Aorta (tissue), 5 donors: ENCODE data around the gene HIF1AN. TPM values are rescaled to one million over a fixed set of nuclear protein-coding genes. Genes with fewer than 3 reads are reported as not detected.

Experiments used
- ATAC-seq: fragments of 200-7000 bp; cut with Tn5 transposase; one replicate; pipeline ENCODE4 v1.9.1; 2022; ENCODE audit warnings: moderate library complexity; ENCODE audit not compliant: low FRiP score
- DNase-seq, 2 donors: peaks; one replicate each; pipeline ENCODE4 v3.0.0-alpha.2; 2020
- H3K27ac ChIP-seq, 2 donors: one replicate each; pipeline ENCODE4 v1.5.1; 2013; ENCODE audit warnings: low read length in 2 of 2, mild to moderate bottlenecking in 2 of 2, moderate library complexity in 2 of 2, control low read depth in 1 of 2, inconsistent platforms in 1 of 2, low read depth in 1 of 2
- H3K27me3 ChIP-seq, 2 donors: one replicate each; pipeline ENCODE4 v1.6.1; 2013; ENCODE audit warnings: control low read depth in 1 of 2, low read length in 1 of 2, mild to moderate bottlenecking in 1 of 2, moderate library complexity in 1 of 2; ENCODE audit not compliant: insufficient read depth in 2 of 2, control insufficient read depth in 1 of 2
- H3K36me3 ChIP-seq, 2 donors: one replicate each; pipeline ENCODE4 v1.6.1; 2013; ENCODE audit warnings: control low read depth in 1 of 2, low read length in 1 of 2, mild to moderate bottlenecking in 1 of 2; ENCODE audit not compliant: insufficient read depth in 2 of 2, control insufficient read depth in 1 of 2
- H3K4me1 ChIP-seq, 2 donors: one replicate each; pipeline ENCODE4 v1.6.1; 2013; ENCODE audit warnings: low read length in 2 of 2, control low read depth in 1 of 2, mild to moderate bottlenecking in 1 of 2, moderate library complexity in 1 of 2; ENCODE audit not compliant: insufficient read depth in 2 of 2, control insufficient read depth in 1 of 2
- H3K4me3 ChIP-seq, 2 donors: one replicate each; pipeline ENCODE4 v1.5.1; 2013; ENCODE audit warnings: low read length in 2 of 2, control low read depth in 1 of 2, mild to moderate bottlenecking in 1 of 2
- H3K9me3 ChIP-seq: one replicate; pipeline ENCODE4 v1.6.1; 2013; ENCODE audit warnings: mild to moderate bottlenecking, low read length; ENCODE audit not compliant: control insufficient read depth
- WGBS, 2 donors: extraction: QIAGEN DNeasy Blood & Tissue Kit; methylation state at CpG; one replicate each; pipeline ENCODE4 v1.1.7; 2013; 5-methylcytosine and 5-hydroxymethylcytosine counted together
- intact Hi-C, 2 donors: fragments of 100-400 bp; cut with DNase I; formaldehyde crosslinking; loops; one replicate each; pipeline versions ENCODE4 v1.14.2 to v1.15.0; 2022
- polyA plus RNA-seq, 2 donors: library from polyadenylated mRNA; stranded (reverse); fragments of 200-250 nt; gene quantifications; one replicate each; pipeline ENCODE4 v1.2.3, GENCODE V29; 2013
- total RNA-seq, 2 donors: library from RNA; stranded (reverse); fragmentation: NEBNext Ultra II Directional; extraction: Animal tissue kit (Norgen Biotek cat#: 25700); gene quantifications; one replicate each; pipeline ENCODE4 v1.2.1, GENCODE V29; 2021
- donor health status: healthy with polysubstance abuse.
- donor health status: Bipolar disorder and iron deficiency.
- donor health status: DM: no; HTN: no; CAD: no.
- donor health status: DM: no; HTN: no; CAD: no.
- donor health status: DM: yes; HTN: yes; CAD: no.

Gene HIF1AN
- total and polyA plus RNA-seq, 4 donors: 6.0 to 42.7 (median 23.3) TPM

GRCh38 chr10:100504096-100504495 lies 31.6 kb upstream of the HIF1AN start:
- DNase-seq (no peak), ATAC-seq (no peak)
- Histone ChIP-seq H3K4me1 (no peaks in the 10 kb centered on the region), H3K9me3 (no peaks in the 10 kb centered on the region), H3K27me3 (no peaks in the 10 kb centered on the region), H3K36me3 (peaks cover 3 to 7% of the 10 kb centered on the region in 2 donors), H3K4me3 (no peak overlapping the region), H3K27ac (no peak overlapping the region)
- intact Hi-C loops: no loop called here
- 55 to 56% methylated on average over 5 of the region's 5 CpGs for WGBS, 2 donors

GRCh38 chr10:100505164-100505563 lies 30.6 kb upstream of the HIF1AN start:
- WGBS, 2 donors: 94 to 96% methylated on average over 2 of the region's 2 CpGs
- Histone ChIP-seq H3K4me3 (no peak overlapping the region), H3K9me3 (no peaks in the 10 kb centered on the region), H3K27me3 (no peaks in the 10 kb centered on the region), H3K36me3 (peaks cover 3 to 5% of the 10 kb centered on the region in 2 donors), H3K4me1 (no peaks in the 10 kb centered on the region), H3K27ac (no peak overlapping the region)
- intact Hi-C loops: no loop called here
- ATAC-seq (no peak), DNase-seq (no peak)

GRCh38 chr10:100506596-100507356 lies 29.0 kb upstream of the HIF1AN start:
- ATAC-seq: no peak
- no peak overlapping the region for H3K4me3 ChIP-seq

GRCh38 chr10:100507357-100507732 lies 28.4 kb upstream of the HIF1AN start:
- H3K9me3 ChIP-seq: no peaks in the 10 kb centered on the region
- no peak overlapping the region for H3K4me3 ChIP-seq
- intact Hi-C loops: no loop called here
- peaks cover 0 to 5% of the 10 kb centered on the region in 2 donors for H3K36me3 ChIP-seq
- 89 to 98% methylated on average over 5 of the region's 5 CpGs for WGBS, 2 donors
- H3K4me1 ChIP-seq: no peaks in the 10 kb centered on the region
- no peaks in the 10 kb centered on the region for H3K27me3 ChIP-seq
- no peak overlapping the region for H3K27ac ChIP-seq
- DNase-seq (no peak), ATAC-seq (no peak)

More at GRCh38 chr10:100506596-100507356, 29.0 kb upstream of the HIF1AN start:
- Histone ChIP-seq H3K27me3 (no peaks in the 10 kb centered on the region), H3K9me3 (no peaks in the 10 kb centered on the region), H3K36me3 (peaks cover 0 to 5% of the 10 kb centered on the region in 2 donors), H3K27ac (no peak overlapping the region), H3K4me1 (no peaks in the 10 kb centered on the region)
- intact Hi-C loops: no loop called here
- whole genome bisulfite sequencing, 2 donors: 95 to 96% methylated on average over 5 of the region's 5 CpGs
- no peak for DNase-seq

- intact Hi-C loops: no loop called here
- H3K36me3 ChIP-seq: peaks cover 0 to 5% of the 10 kb centered on the region in 2 donors
These were observed 27.5 kb upstream of the HIF1AN start for GRCh38 chr10:100508266-100508665.

GRCh38 chr10:100508691-100509150 lies 27.0 kb upstream of the HIF1AN start:
- H3K4me1 ChIP-seq: no peaks in the 10 kb centered on the region
- ATAC-seq (no peak), DNase-seq (no peak)
- H3K4me3 ChIP-seq: no peak overlapping the region
- no peaks in the 10 kb centered on the region for H3K9me3 ChIP-seq
- intact Hi-C loops: no loop called here
- H3K36me3 ChIP-seq: peaks cover 0 to 5% of the 10 kb centered on the region in 2 donors
- WGBS, 2 donors: 56 to 59% methylated on average over 3 of the region's 3 CpGs
- no peaks in the 10 kb centered on the region for H3K27me3 ChIP-seq
- no peak overlapping the region for H3K27ac ChIP-seq

More at GRCh38 chr10:100508266-100508665, 27.5 kb upstream of the HIF1AN start:
- no peak overlapping the region for H3K4me3 ChIP-seq
- no peak for ATAC-seq
- 67 to 80% methylated on average over 1 of the region's 1 CpG for WGBS, 2 donors
- no peak for DNase-seq
- H3K27me3 ChIP-seq: no peaks in the 10 kb centered on the region
- no peaks in the 10 kb centered on the region for H3K4me1 ChIP-seq
- no peak overlapping the region for H3K27ac ChIP-seq
- no peaks in the 10 kb centered on the region for H3K9me3 ChIP-seq

- H3K4me3 ChIP-seq: no peak overlapping the region
- DNase-seq (peak in 1 of 2 donors; percentile 28), ATAC-seq (no peak)
- H3K27ac ChIP-seq: no peak overlapping the region
- H3K9me3 ChIP-seq: no peaks in the 10 kb centered on the region
- H3K36me3 ChIP-seq: peaks cover 0 to 5% of the 10 kb centered on the region in 2 donors
- no peaks in the 10 kb centered on the region for H3K27me3 ChIP-seq
- WGBS, 2 donors: 73 to 76% methylated on average over 8 of the region's 8 CpGs
- intact Hi-C loops: no loop called here
- no peaks in the 10 kb centered on the region for H3K4me1 ChIP-seq
These were observed 26.4 kb upstream of the HIF1AN start for GRCh38 chr10:100509241-100509840.

GRCh38 chr10:100510533-100511308 lies 25.0 kb upstream of the HIF1AN start:
- Histone ChIP-seq H3K27me3 (no peaks in the 10 kb centered on the region), H3K36me3 (peaks cover 0 to 5% of the 10 kb centered on the region in 2 donors), H3K4me3 (no peak overlapping the region), H3K27ac (no peak overlapping the region), H3K9me3 (no peaks in the 10 kb centered on the region), H3K4me1 (no peaks in the 10 kb centered on the region)
- DNase-seq (no peak), ATAC-seq (no peak)
- 91% methylated on average over 7 of the region's 7 CpGs for WGBS, 2 donors
- intact Hi-C loops: loop anchor here in 1 of 2 donors (10.0 kb wide), 1 partner anchor 76 kb away; no protein-coding TSS in a partner anchor
